ENCODE measurements around the gene ADCY7.

Gene ADCY7

DNA sequence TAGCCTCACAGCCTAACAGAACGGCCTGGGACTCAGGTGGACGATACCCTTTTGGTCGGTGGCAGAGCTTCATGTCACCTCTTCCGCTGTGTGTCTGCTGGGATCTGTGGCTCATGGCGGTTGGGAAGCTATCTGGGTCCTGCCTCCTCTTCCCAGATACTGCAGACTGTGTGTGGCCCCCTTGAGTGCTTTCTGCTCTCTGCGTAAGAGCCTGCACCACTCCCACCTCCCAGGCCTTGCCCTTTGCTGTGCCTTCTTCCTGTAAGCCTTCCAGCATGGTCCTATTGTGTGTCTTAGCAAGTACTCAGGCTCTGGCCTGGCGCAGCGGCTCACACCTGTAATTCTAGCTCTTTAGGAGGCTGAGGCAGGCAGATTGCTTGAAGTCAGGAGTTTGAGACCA lies 17.5 kb upstream of the ADCY7 start:
- DNase-seq (ENCODE audit: low read depth) = no peak

DNA sequence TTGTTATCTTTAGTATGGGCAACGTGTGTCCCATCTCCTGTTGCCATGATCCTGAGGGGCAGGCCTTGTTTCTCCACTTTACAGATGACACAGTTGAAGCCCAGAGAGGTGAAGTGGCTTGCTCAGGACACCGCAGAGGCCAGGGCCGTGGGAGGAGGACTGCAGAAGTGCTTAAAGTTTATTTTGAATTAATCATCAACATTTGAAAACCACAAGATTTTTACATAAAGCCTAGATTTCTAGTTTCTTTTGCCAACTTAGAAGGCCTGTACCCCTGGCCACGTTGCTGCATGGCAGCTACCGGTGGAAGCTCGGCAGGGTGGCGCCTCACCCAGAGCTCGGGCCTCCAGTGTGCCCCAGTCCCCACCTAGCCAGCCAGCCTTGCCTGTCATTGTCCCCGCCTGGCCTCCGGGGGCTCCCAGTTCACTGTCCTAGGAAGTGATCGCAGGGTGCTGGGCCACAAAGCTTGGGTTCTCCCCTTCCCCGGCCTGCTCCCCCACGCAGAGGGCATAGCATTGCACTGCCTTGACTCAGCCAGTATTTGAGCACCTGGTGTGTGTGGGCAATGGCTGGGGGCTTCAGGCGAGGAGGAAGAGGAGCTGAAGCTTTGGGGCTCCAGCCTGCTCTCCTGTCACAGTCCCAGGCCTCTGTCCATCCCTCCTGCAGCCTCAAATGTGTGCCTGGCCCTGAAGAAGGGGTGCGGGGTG lies 14.8 kb upstream of the ADCY7 start:
- peak; percentile 68 for DNase-seq (ENCODE audit: low read depth)

GRCh38 chr16:50252082-50252611 lies 14.2 kb upstream of the ADCY7 start:
- no peak for DNase-seq (ENCODE audit: low read depth)

DNA sequence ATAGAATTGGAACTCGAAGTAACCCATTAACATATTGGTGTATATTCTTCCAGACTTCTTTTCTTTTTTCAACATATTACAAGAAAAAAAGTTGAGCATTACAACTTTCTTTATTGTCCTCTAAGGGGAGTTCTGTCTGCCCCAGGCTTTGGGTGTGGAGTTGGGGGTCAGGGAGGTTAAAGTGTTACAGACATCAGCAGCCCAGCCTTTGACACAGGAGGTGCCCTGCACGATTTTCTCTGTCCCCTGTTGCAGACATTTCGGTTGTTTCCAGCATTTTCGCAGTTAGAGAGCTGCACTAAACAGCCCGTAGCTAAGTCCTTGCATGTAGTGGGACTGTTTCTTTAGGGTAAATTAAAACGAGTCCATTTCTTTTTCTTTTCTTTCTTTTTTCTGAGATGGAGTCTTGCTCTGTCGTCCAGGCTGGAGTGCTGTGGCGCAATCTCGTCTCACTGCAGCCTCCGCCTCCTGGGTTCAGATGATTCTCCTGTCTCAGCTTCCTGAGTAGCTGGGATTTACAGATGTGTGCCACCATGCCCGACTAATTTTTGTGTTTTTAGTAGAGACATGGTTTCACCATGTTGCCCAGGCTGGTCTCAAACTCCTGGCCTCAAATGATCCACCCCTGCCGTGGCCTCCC lies 13.4 kb upstream of the ADCY7 start:
- no peak for DNase-seq (ENCODE audit: low read depth)

- DNase-seq (ENCODE audit: low read depth) = no peak
Measured at GRCh38 chr16:50253514-50253910, 12.8 kb upstream of the ADCY7 start.

- DNase-seq (ENCODE audit: low read depth) = no peak
Measured at GRCh38 chr16:50254072-50254471, 12.3 kb upstream of the ADCY7 start.

DNA sequence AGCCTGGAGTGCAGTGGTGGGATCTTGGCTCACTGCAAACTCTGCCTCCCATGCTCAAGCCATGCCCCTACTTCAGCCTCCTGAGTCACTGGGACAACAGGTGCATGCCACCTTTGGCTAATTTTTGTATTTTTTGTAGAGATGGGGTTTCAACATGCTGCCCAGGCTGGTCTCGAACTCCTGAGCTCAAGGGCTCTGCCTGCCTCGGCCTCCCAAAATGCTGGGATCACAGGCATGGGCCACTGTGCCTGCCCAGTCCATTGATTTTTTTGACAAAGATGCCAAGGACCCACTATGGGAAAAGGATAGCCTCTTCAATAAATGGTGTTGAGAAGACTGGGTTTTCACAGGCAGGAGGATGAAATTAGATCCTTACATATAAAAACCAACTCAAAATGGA lies 10.8 kb upstream of the ADCY7 start:
- DNase-seq (ENCODE audit: low read depth) = no peak

- DNase-seq (ENCODE audit: low read depth) = no peak
Measured at GRCh38 chr16:50256604-50257003, 9.7 kb upstream of the ADCY7 start.

DNA sequence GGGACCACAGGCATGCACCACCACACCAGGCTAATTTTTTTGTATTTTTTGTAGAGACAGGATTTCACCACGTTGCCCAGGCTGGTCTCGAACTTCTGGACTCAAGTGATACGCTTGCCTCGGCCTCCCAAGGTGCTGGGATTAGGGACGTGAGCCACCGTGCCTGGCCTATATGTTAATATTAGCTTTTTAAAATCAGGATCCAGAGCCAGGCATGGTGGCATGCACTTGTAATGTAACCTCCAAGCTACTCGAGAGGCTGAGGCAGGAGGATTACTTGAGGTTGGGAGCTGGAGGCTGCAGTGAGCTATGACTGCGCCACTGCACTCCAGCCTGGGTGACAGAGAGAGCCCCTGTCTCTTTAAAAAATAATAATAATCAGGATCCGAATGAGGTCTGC lies 8.5 kb upstream of the ADCY7 start:
- DNase-seq (ENCODE audit: low read depth) = no peak

GRCh38 chr16:50259334-50260205 lies 6.8 kb upstream of the ADCY7 start:
- DNase-seq (ENCODE audit: low read depth) = no peak

GRCh38 chr16:50260206-50261159 lies 5.9 kb upstream of the ADCY7 start:
- no peak for DNase-seq (ENCODE audit: low read depth)

DNA sequence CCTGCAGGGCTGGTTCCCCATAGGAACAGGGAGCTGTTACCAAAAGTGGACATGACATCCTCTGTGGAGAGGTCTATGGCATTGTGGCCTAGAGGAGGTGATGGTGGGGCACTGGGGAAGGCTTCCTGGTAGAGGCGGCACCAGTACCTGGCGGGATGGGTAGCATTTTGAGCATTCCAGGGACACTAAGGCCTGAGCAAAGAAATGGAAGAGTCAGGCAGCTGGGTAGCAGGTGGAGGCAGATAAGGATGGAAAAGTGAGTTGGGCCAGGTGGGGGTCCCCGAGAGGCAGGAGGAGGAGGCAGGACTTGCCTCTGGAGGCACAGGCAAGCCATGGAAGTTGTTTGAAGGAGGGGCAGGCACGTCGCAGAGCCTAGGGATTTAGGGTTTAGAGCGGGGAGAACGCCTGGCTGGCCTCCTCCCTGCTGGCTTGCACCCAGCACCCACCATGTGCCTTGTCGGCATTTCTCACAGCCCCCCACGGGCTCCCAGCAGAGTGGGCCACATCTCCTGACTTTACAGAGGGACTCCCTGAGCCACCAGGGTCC lies 5.1 kb upstream of the ADCY7 start:
- no peak for DNase-seq (ENCODE audit: low read depth)

DNA sequence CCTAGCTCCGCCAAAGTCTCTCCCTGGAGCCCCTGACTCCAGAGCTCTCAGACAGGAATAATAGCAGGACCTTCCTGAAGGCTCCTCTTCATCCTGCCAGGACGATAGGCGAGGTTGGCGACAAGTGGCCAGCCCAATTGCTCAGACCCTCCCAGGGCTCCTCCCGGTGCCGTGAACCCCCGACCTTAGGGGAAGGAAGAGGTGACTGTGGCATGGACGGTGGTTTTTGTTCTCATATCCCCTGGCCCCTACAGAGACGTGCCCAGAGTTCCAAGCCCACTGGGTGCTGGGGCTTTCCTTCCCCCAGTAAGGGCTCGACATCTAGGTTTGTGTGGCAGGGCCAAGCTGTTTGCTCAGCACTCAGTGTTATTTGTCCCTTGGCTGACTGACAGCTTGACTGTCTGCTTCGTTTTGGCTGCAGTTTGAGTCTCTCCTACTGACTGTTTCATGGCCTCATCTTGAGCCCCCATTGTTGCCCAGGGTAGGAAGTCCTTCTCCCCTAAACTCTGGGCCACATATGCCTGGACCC lies 4.6 kb upstream of the ADCY7 start:
- DNase-seq (ENCODE audit: low read depth) = no peak

DNA sequence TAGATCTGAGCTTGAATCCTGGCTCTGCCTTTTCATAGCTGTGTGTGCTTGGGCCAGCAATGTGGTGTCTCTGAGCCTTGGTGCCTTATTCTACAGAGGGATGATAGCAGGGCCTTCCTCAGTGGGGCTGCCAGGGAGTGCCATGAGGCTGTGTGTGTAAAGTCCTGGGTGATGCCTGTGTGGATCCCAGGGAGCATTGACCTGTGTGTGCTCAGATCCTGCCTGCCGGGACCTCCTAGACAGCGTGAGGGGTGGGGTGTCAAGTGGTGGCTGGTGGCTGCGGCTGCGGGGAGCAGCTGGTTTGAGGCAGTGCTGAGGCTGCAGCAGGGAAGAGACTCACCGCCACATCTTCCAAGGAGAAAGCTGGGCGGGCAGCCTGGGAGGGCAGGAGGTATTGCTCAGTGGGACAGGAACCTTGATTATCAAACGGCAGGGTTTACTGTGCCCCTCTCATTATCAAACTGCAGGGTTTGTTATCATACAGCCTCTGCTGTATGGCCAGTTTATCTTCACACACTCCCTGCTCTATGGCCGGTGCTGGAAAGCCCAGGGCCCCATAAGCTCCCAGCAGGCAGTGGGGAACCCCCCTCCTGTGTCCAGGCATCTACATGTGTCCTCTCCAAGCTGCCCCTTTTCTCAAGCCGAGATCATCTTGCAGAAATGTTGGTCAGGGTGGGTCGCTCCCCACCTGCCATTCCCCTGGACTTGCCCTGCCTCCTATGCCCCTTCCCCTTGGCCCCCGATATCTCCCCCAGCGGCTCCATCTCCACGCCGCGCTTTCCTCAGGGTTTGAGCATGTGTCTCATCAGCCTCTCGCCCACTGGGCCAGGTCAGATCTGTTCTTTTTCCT lies 3.1 kb upstream of the ADCY7 start:
- DNase-seq (ENCODE audit: low read depth) = no peak

- no peak for DNase-seq (ENCODE audit: low read depth)
Measured at GRCh38 chr16:50263940-50264929, 2.1 kb upstream of the ADCY7 start.

DNA sequence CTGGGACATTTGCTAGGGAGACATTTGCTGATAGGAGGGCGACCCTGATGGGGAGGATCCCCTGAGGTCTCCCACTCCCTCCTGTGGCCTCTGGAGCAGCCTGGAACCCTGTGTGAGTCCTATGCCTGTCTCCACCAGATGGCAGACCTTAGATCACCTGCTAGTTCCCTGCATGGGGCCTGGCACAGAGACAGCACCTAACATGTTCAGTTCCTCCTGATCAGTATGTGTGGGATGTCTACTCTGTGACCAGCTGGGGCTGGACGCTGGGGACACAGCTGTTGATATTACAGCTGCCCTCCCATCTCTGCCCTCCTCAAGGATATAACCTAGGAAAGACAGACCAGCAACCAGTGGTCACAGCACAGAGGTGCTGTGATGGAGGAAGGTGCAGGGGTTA lies 1.1 kb upstream of the ADCY7 start:
- DNase-seq (ENCODE audit: low read depth) = no peak

DNA sequence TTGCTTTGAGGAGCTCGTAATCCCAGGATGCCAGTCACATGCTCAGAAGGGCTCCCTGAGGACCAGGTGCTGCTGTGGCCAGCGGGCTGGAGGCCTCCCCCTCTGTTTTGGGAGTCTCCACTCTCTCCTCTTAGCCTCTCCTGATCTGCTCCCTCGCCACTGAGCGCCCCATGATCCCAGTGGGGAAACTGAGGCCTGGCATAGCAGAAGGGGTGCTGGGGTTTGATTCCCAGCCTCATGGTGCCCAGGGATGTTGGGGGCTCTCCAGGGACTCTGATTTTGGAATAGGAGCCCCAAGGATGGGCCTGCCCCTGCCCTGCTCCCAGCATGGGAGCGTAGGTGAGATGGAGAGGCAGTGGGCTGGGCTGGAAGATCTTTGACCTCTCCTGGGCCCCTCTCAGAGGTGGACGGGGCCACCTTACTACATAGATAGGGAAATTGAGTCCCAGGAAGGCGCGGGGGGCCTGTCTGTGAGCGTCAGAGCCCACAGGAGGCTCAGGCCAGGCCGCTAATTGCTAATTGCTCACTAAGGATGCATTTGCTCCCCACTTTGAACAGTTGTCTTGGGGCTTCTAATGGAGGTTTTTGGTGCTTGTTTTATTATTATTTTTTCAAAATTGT lies 525 bp upstream of the ADCY7 start:
- no peak for DNase-seq (ENCODE audit: low read depth)

DNA sequence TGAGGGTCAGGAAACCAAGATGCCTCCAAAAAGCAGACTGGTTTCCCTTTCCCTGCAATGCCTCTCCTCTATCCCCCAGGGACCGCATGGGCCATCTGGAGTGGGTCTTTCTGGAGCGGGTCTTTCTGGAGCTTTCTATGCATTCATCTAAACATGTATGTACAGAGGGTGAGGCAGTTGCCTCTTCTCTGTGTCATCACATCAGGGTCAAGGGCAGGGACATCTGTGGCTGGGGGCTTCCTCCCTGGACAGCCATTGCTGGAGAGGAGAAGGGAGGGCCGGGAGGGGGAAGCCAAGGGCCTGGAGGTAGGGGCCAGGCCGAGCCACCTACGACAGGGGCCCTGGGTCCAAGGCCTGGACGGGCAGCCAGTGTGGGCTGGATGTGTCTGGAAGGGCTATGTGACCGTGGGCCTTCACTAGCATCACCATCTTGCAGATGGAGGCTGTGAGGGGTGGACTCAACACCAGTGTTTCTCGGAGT lies 840 bp downstream of the ADCY7 start:
- no peak for DNase-seq (ENCODE audit: low read depth)

Measured in non-pigmented ciliary epithelial cell (primary cell).